Measurements from ENCODE around the gene ORC3. TPM values are rescaled to one million over a fixed set of nuclear protein-coding genes. Genes with fewer than 3 reads are reported as not detected.
"Not testable (repeated sequence)": the region's sequence is repeated elsewhere in the genome, so short reads cannot be mapped to it uniquely, and the experiment has no call there.

Gene ORC3
- total and polyA plus RNA-seq, 8 donors = 19.3 to 43.5 (median 36.7) TPM

GRCh38 chr6:87701344-87701675 lies 111.4 kb downstream of the ORC3 start:
- H3K27me3 ChIP-seq = no peaks in the 10 kb centered on the region
- DNase-seq (peak in 2 of 4 donors; percentile 51 to 87), ATAC-seq (peak; percentile 0)
- no peak for TF ChIP-seq CTCF (IDR thresholded peaks at IDR 0.05)
- peak overlapping the region; percentile 98 to 100 for H3K27ac ChIP-seq
- H3K4me3 ChIP-seq = peak overlapping the region; percentile 90 to 92
- H3K9me3 ChIP-seq = no peaks in the 10 kb centered on the region
- H3K36me3 ChIP-seq = no peaks in the 10 kb centered on the region
- intact Hi-C loops (cut with DNase I) = no loop called here
- peaks cover 17 to 43% of the 10 kb centered on the region in 2 donors for H3K4me1 ChIP-seq

DNA sequence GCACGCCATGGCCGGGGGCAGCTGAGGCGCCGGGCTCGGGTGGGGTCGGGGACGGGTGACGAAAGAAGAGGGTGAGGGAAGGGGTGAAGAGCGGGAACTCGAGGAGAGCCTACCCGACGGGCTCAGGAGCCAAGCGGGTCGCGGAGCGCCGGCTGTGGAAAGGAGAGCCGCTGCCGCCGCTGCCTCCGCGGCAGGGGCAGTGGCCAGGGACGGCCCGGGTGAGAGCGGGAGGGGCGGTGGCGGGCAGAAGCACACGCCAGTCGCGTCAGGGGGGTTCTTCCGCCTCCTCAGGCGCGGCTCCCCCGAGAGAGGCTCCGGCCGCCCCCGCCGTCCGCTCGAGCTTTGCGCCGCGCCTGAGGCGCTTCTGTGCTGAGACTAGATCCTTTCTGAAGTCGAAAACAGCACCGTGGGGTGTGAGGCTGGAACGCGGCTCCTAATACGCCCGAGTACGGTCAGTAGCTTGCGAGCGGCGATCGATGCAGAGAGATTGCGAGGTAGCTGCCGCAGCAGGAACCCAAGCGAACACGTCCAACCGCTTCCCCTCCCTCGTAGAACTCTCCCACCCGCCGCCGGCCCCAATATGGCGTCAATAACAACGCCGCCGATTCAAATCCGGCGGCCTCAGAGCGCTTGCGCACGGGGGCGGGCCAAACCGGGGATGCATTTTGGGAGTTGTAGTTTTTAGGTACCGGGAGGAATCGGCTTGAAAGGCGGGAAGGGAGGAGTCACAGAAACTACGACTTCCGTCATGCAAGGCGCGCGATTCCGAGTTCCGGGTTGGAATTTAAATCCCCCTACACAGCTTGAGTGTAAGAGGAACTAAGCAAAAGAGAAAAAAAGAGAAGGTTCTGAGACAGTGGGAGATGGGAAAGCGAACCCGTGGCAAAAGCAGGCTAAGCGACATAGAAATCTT lies 112.0 kb downstream of the ORC3 start, which contains the start of gene AKIRIN2:
Gene AKIRIN2 (minus strand): TSS at position 558 of the 913 bp plus-strand sequence. CDS start 549 bp downstream, at position 9.
- Histone ChIP-seq H3K27me3 (no peaks in the 10 kb centered on the region), H3K9me3 (no peaks in the 10 kb centered on the region), H3K36me3 (no peaks in the 10 kb centered on the region), H3K4me3 (peak within 1 kb of the TSS; percentile 90 to 92), H3K27ac (peak within 1 kb of the TSS; percentile 98 to 100), H3K4me1 (peaks cover 15 to 43% of the 10 kb centered on the region in 2 donors)
- intact Hi-C loops (cut with DNase I) = no loop called here
- peak; percentile 91 for ATAC-seq
- no peak for TF ChIP-seq CTCF (IDR thresholded peaks at IDR 0.05)
- DNase-seq = peak; percentile 96 to 99 (median 98)

DNA sequence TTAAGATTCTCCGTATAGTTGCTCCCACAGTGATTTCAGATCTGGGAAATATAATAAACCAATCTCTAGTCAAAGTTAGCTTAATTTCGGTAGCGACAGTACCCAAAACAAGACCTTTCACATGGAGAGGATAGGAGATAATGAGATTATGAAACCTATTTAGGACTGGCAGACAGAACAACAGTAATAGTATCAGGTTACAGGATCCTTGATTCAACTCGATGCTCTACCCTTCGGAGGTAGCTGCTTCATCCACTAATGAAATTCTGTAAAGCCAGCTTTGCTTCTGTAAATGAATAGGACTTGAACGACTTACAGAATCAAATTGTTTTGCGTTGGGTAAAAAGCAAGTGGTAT lies 112.6 kb downstream of the ORC3 start:
- DNase-seq = no peak
- no peaks in the 10 kb centered on the region for H3K9me3 ChIP-seq
- no peak for TF ChIP-seq CTCF (IDR thresholded peaks at IDR 0.05)
- intact Hi-C loops (cut with DNase I) = no loop called here
- no peaks in the 10 kb centered on the region for H3K27me3 ChIP-seq
- H3K27ac ChIP-seq = peak overlapping the region; percentile 98 to 100
- H3K36me3 ChIP-seq = no peaks in the 10 kb centered on the region
- peak overlapping the region; percentile 43 to 92 for H3K4me3 ChIP-seq
- peaks cover 9 to 36% of the 10 kb centered on the region in 2 donors for H3K4me1 ChIP-seq
- ATAC-seq = no peak

DNA sequence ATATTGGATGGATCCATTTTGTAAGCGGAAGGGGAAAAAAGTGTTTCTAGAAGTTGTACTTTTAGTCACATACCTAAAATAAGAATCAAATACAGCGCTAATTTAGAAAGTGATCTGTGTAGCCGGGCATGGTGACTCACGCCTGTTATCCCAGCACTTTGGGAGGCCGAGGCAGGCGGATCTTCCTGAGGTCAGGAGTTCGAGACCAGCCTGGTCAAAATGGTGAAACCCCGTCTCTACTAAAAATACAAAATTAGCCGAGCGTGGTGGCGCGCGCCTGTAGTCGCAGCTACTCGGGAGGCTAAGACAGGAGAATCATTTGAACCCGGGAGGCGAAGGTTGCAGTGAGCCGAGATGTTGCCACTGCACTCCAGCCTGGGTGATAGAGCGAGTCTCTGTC lies 113.1 kb downstream of the ORC3 start:
- H3K36me3 ChIP-seq; H3K9me3 ChIP-seq; ATAC-seq; H3K27me3 ChIP-seq; DNase-seq; intact Hi-C loops (cut with DNase I): not testable (repeated sequence)
- H3K27ac ChIP-seq = peak overlapping the region; percentile 98 to 100
- H3K4me3 ChIP-seq = peak overlapping the region; percentile 43 to 92
- H3K4me1 ChIP-seq = peaks cover 5 to 32% of the 10 kb centered on the region in 2 donors

GRCh38 chr6:87705070-87705691 lies 115.2 kb downstream of the ORC3 start:
- DNase-seq = no peak
- Histone ChIP-seq H3K27ac (no peak overlapping the region), H3K27me3 (no peaks in the 10 kb centered on the region), H3K9me3 (no peaks in the 10 kb centered on the region), H3K36me3 (no peaks in the 10 kb centered on the region), H3K4me1 (peaks cover 0 to 20% of the 10 kb centered on the region in 2 donors), H3K4me3 (no peak overlapping the region)
- intact Hi-C loops (cut with DNase I) = no loop called here
- no peak for TF ChIP-seq CTCF (IDR thresholded peaks at IDR 0.05)
- no peak for ATAC-seq
